NCI-H446 (cell line): Measurements from ENCODE around the gene C12orf50.
A peak's percentile ranks its signal among the peaks of the same experiment; 100 is the strongest.
"Not testable (repeated sequence)": the region's sequence is repeated elsewhere in the genome, so short reads cannot be mapped to it uniquely, and the experiment has no call there.

ENCODE experiments used
- DNase-seq, 2 experiments: peaks; one replicate each; lab custom pipeline; 2025; lab: John Stamatoyannopoulos, UW

Gene C12orf50

GRCh38 chr12:87988534-87988933, 40.7 kb downstream of the C12orf50 start:
- no peak for DNase-seq

GRCh38 chr12:87985069-87985675, 44.0 kb downstream of the C12orf50 start:
- DNase-seq, result no peak

DNA sequence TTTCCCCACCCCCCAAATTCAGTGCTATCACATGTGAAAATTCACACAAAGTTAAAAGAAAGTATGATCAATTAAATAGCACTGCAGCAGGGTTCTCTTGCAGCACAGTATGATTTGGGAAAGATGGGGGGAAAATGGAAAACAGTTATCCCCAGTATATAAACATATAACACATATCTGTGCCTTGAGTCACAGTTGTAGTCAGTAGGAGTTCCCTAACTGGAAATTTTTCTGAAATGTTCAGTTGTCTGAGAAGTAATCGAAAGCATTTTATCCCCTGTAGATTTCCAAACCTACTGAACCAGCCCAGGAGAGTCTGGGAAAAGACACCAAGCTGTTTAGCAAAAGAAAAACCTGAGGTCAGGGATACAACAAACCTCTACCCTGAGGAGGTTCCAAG, 47.0 kb downstream of the C12orf50 start:
- no peak for DNase-seq

- DNase-seq, result no peak
Observed at GRCh38 chr12:87981495-87981894, 47.7 kb downstream of the C12orf50 start.

GRCh38 chr12:87975879-87976278, 53.3 kb downstream of the C12orf50 start:
- no peak for DNase-seq

- peak; percentile 75 to 78 for DNase-seq
Observed at GRCh38 chr12:87967871-87968270, 61.3 kb downstream of the C12orf50 start.

- DNase-seq, result peak; percentile 70 to 86
Observed at GRCh38 chr12:87960566-87960965, 68.6 kb downstream of the C12orf50 start.

- not testable (repeated sequence) for DNase-seq
Observed at GRCh38 chr12:87954028-87954427, 75.2 kb downstream of the C12orf50 start.

DNA sequence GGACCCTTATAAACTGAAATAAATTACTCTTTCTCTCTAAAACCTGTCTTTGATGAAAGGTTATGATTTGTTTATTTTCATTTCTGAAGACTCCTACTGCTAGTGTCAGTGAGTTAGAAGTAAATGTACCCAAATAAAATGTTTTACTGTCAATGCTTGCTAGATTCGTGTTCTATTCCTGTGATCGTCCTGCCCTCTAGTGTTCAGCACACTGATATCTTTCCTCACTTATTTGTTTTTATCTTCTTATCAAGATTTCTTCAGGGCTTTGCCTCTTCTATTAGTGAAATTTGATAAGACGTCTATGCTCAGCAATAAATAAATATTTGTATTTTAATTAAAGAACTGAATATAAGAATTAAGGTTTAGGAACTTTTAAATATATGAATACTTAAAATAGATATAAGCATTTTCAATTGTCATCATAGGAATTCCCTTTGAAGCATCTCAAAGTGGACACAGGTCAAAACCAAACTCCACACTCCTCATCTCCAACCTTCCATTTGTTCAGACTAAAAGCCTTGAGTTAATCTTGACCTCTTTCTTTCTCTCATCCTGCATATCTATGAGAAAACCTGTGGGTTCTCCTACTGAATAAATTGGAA, 75.8 kb downstream of the C12orf50 start:
- peak; percentile 32 to 68 for DNase-seq

DNA sequence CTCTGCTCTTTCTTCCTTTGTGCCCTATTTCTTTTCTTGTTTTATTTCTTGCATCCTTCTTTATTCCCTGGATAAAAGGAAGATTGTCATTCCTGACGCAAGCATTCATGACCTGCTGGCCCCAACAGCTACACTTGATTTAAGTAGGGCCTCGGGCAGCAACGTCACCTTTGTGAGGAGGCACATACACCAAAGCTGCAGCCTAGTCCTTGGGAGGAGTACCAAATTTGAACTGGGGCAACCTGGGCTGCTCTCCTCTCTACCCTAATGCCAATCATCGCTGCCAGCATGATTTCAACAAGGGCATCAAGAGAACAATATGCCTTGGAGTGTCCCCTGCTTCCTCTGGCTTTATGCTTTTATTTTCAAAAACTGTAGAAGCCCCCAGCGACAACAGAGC, 76.4 kb downstream of the C12orf50 start:
- DNase-seq, result no peak

DNA sequence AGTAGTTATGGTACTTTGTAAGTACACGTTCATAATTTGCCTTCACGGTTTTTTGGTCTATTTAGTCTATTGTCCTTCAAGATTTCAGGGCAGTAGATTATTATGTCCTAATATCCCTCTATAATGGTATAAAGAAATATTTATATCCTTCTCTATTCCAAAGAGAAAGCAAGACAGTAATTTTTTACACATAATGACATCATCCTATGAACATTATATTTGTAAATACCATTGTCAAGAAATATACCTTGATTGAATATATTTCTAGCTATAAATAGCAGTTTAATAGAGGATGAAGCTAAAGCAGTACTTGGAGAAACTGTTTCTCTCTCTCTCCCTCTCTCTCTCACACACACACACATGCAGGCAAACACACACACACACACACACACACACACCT, 77.0 kb downstream of the C12orf50 start:
- DNase-seq, result no peak

DNA sequence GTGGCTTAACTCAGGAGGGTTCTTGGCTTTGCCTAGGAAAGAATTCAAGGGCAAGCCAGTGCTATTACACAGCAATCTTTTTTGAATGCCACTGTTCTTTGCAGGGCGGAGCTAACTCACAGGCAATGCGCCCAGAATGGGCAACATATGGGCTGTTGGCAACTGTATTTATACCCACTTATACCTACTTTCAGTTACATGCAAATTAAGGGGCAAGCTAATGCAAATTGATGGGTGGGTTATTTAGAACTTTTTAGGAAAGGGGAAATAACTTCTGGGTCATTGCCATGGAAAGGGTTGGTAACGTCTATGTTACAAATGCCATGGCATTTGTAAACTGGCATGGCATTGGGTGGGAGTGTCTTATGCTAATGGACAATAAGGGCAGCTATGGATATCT, 85.4 kb downstream of the C12orf50 start:
- peak; percentile 79 to 93 for DNase-seq

GRCh38 chr12:87943023-87943422, 86.2 kb downstream of the C12orf50 start:
- DNase-seq, result peak; percentile 52 to 81

DNA sequence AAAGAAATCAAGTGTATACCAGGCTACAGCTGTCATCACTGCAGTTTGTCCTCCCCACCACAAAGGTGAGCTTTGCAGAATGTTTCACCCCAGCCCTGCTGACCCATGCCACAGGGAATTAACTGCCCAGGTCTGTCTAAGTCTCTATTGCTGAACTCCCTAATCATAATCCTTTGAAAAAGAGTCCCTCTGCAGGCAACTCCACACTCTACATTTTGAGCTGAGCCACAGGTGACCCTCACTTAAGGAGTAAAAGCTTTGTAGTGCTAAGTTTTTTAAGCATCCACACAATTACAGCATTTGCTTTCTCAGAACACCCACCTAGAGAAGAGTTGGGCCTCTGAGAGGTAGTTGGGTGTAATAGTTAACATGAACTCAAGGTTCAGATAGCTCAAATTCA, 90.0 kb downstream of the C12orf50 start:
- DNase-seq, result no peak

DNA sequence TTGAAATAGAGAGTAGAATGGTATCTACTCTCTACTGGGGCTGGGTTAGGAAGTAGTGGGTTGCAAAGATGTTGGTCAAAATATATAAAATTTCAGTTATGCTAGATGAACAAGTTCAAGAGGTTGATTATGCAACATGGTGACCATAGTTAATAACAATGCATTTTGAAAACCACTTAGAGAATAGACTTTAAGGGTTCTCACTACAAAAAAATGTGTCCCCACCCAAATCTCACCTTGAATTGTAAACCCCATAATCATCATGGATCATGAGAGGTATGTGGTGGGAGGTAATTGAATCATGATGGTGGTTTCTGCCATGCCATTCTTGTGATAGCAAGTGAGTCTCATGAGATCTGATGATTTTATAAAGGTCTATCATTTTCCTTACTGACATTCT, 94.0 kb downstream of the C12orf50 start:
- no peak for DNase-seq

- no peak for DNase-seq
Observed at GRCh38 chr12:87933991-87934390, 95.2 kb downstream of the C12orf50 start.

GRCh38 chr12:87931812-87932211, 97.4 kb downstream of the C12orf50 start:
- peak in 1 of 2 experiments; percentile 22 for DNase-seq

GRCh38 chr12:87930627-87931026, 98.6 kb downstream of the C12orf50 start:
- DNase-seq, result peak; percentile 29 to 59
